HG03060 (cell line): ENCODE results near the gene NINJ1.
"Not testable (repeated sequence)": the region's sequence is repeated elsewhere in the genome, so short reads cannot be mapped to it uniquely, and the experiment has no call there.

Experiments
- ATAC-seq: cut with Tn5 transposase; IDR thresholded peaks from one replicate; pipeline ENCODE4 v1.9.1; 2021; ENCODE audit warnings: low read depth, moderate number of reproducible peaks; ENCODE audit not compliant: unreplicated experiment

NINJ1 gene

DNA sequence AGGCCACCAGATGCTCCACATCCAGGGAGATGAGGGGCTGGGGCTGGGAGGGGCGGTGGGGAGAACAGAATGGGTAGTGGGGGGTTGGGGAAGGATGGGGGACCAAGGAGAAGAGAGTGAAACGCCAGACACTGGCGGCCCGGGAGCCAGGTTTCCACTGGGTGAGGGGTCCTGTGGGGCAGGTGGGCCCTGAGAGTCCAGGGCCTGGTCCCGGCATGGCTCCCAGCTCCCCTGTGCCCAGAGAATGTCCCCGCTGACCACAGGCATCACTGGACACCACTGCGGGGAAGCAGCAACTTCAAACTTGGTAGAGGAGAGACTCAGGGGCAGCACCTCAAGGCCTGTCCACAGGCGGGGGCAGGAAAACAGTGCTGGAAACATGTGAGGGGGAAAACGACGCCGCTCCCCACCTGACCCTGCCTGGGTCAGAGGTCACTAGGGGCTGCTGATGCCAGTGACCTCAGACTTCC, 13.2 kb downstream of the NINJ1 start:
- no peak for ATAC-seq

DNA sequence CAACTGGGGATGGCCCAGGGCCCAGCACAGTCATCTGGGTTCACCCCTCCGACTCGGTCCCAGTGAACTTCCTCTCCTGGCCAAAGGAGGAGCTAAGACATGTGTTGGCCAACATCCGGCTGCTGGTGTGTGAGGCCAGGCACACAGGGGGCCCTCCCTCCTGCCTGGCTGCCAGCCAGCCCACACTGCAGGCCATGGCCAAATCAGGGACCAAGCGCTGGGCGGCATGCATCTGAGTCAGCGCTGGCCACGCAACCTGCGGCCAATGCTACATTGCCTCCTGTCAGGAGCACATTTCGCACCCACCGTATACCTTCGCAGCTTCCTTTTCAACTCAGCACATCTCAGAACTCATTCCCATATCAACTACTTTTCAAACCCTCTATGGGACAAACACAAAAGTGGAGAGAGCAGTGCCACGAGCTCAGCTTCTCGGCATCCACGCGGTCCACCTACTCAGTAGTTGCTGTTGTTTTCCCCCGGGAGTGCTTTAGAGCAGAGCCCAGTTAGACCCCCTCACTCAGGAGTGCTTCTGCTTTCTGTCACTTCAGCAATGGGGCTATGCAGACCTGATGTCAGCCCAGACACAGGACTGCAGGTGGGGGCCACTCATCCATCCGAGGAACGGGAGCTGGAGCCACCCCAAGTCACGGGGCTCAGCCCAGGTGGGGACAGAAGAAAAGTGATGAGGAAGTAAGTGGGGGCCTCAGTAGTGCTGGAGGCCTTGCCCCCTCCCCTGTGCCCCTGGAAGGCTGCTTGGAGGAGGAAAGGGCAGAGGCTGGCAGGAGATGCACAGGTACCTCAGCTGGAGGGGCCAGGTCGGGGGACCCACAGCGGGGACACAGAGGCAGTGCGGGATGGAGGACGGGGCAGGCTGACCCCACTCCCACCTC, 13.9 kb downstream of the NINJ1 start:
- no peak for ATAC-seq

DNA sequence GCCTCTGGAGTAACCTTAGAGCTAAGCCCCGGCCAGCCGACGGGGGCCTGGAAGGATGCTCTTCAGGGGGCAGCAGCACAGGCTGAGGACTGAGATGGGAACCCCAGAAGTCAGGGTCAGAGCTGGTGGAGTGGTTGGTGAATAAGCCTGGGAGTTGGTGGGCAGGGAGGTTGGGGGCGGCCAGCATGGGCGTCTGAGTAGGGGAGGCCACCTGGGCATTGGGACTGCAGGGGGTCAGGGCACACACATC, 14.4 kb downstream of the NINJ1 start:
- no peak for ATAC-seq

DNA sequence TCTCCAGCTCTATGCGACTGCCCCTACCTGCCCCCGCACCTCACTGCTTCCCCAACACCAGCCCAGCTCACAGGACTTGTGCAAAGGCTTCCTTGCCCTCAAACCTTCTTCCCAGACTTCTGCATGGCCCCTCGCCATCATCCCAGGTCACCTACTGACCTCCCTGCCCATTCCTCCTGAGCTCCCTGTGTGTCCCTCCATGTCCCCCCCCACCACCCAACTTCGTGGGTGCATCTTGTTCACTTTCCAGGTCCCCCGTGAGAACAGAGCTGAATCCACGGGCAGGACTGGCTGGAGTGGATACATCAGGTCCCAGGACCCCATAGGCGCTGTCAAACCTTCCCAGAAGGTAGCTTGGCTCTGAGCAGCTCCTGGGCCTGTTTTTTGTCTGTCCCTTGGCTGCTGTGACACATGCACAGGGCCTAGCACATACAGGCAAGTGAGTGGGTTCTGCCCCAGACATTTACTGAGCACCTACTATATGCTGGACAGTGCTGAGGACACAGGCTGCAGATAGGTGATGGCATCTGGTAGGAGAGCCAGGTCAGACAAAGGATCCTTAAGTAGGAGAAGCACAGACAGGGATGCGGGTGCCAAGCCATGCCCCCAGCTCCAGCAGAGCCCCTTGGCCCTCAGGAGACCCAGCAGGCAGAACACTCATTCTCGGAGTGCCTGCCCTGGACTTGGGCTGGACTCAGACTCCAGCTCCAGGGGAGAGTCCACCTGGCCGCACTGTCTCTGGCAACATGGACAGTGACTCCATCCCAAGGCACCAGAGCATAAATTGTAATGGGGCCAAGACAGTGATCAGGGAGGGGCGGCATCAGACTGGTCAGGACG, 15.0 kb downstream of the NINJ1 start:
- ATAC-seq: no peak

DNA sequence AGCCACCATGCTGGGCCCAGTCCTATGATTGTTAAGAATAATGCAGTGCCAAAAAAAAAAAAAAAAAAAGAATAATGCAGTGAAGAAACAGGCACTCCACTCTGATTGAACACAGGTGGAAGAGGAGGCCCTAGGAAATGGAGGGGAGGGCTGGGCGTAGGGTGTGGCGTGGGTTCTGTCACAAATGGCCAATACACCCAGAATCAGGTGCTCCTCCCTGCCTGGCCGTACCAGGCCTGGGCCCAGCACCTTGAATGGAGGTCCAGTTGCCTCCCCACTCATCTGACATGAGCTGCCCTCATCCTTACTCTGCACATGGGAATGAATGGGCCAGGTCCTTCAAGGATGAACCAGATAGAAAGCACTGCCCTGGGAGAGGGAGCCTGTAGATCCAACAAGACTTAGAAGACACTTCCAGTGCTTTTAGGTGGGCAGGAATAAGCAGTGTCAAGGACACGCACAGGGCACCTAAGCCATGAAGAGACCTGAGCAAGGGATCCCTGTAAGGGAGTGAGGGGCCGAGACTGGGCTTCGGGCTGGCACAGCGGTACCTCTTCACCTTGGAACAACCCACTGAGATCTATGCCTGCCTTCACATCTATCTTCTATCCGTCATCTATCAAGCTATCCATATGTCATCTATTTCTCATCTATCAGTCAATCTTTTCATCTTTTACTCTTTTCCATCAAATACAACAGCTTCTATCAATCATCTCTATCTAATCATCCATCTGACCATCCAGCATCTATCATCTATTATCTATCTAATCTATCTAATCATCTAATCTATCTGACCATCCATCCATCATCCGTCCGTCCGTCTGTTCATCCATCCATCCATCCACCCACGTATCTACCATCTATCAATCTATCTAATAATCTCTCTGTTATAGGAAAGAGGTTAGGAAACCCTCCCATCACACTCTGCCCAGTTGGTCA, 15.9 kb downstream of the NINJ1 start:
- no peak for ATAC-seq

DNA sequence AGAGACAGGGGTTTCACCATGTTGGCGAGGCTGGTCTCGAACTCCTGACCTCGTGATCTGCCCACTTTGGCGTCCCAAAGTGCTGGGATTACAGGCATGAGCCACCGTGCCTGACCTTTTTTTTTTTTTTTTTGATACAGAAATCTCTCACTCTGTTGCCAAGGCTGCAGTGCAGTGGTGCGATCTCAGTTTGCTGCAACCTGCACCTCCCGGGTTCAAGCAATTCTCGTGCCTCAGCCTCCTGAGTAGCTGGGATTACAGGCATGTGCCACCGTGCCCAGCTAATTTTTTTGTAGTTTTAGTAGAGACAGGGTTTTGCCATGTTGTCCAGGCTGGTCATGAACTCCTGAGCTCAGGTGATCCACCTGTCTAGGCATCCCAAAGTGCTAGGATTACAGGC, 16.5 kb downstream of the NINJ1 start:
- not testable (repeated sequence) for ATAC-seq

DNA sequence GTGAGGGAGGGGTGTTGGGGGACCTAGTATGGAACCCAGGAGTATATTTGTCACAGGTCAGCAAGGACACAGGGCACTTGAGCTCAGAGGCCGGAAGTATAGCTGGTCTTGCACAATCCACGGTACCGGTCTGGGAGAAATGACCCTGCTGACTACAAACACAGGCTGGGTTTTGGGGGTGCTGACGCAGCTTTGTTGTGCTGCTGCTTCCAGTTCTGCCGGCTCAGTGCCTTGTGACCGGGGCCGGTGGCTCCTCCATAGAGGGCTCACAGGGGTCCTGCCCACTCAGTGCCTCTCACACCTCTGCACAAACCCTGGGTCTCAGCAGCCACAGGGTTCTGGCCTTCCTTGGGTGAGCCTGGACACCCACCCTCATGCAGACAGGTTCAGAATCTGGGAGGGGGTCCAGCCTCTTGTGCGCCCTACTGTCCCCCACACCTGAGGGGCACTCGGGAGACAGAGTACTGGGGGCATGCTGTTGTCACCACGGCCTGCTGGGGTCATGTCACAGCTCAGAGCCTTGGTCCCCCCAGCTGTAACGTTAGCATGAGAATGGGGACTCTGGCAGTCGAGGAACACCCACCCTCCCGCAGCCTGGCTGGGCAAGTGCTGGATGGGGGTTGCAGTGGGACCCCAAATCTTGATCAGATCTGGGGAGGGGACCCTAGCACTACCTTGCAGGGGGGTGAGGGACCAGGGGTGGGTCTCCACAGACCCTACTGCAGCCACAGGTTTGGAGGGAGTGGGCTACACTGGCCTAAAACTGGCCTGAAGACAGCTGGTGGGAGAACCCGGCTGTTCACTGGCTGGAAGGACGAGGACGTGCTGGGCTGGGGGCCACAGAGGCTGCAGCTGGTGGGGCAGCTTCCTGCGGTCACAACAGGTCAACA, 17.7 kb downstream of the NINJ1 start:
- no peak for ATAC-seq

DNA sequence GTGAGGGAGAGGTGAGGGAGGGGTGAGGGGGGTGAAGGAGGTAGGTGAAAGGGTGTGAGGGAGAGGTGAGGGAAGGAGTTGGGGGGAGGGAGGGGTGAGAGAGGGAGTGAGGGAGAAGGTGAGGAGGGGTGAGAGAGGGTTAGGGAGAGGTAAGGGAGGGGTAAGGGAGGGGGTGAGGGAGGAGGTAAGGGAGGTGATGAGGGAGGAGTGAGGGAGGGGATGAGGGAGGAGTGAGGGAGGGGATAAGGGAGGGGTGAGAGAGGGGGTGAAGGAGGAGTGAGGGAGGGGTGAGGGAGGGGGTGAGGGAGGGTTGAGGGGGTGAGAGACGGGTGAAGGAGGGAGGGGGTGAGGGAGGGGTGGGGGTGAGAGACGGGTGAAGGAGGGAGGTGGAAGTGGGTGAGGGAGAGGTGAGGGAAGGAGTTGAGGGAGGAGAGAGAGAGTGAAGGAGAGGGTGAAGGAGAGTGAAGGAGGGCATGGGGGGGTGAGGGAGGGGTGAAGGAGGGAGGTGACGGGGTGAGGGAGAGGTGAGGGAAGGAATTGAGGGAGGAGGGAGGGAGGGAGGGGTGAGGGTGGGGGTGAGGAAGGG, 18.5 kb downstream of the NINJ1 start:
- no peak for ATAC-seq

DNA sequence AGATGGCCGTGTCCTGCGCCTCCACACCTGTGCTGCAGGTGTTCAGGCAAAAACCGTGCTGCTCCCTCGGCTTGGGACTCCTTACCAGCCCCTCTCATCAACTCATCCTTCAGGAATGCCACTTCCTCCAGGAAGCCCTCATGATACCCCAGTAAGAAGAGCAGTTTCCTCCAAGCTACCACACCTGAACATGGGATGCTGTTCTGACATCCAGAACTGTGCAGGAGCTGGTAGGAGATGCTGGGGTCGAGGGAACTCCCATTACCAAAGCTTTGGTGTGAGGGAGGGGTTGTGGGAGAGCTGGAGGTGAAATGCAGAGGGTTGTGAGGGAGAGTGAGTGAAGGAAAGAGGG, 19.1 kb downstream of the NINJ1 start:
- ATAC-seq: no peak

DNA sequence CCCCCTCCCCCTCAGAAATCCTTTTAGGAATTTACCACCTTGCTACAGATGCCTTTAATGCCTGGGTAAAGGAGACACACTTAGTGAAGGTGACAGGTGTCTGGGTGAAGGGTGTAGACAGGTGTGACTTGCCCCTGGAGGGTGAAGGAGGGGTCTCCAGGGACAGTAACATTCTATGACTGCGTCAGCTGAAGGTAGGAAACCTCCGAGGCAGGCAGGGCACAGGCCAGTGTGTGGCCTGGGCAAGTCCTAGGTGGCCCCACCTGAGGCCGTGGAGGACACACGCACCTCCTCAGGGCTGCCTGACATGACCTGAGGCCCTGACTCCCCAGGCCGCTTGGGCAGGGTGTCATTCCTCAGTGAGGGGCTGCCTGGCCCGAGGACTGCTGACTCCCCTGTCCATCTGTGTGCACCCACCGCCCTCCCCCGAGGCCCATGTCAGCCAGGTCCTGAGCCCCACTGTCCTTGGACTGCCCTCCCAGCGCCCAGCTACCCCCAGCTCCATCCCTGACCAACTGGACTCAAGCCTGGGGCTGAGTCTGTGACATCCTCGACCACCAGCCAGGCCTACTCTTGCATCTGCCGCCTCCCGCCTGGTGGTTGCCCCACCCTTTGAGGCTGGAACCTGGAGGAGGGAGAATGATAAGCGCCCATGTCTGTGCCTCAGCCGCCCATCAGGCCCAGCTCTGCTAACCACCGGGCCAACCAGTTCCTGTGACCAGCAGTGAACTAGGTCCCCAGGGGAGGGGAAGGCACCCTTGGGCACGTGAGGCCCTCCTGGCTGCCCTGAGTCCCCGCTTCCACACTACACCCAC, 19.7 kb downstream of the NINJ1 start:
- ATAC-seq: no peak

DNA sequence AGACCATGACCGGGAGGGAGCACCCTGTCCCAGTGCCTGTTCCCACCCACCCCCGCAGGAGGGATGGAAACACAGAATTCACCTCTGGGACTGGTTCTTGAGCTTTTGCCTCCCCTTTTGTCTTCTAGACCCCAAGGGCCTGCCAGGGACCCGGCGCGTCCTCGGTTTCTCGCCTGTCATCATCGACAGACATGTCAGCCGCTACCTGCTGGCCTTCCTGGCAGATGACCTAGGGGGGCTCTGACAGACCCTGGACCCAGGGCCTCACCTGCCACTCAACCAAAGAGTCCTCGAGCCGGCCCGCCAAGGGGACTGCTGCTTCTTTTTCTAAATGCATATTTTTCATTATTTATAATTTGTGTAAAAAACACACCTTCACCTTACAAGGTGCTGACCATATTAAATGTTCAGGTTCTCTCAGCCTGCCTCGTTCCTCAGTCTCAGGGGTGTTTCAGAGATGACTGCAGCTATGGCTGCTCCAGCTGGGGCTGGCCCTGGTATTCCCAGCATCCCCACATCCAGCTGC, 21.1 kb downstream of the NINJ1 start:
- ATAC-seq: no peak

DNA sequence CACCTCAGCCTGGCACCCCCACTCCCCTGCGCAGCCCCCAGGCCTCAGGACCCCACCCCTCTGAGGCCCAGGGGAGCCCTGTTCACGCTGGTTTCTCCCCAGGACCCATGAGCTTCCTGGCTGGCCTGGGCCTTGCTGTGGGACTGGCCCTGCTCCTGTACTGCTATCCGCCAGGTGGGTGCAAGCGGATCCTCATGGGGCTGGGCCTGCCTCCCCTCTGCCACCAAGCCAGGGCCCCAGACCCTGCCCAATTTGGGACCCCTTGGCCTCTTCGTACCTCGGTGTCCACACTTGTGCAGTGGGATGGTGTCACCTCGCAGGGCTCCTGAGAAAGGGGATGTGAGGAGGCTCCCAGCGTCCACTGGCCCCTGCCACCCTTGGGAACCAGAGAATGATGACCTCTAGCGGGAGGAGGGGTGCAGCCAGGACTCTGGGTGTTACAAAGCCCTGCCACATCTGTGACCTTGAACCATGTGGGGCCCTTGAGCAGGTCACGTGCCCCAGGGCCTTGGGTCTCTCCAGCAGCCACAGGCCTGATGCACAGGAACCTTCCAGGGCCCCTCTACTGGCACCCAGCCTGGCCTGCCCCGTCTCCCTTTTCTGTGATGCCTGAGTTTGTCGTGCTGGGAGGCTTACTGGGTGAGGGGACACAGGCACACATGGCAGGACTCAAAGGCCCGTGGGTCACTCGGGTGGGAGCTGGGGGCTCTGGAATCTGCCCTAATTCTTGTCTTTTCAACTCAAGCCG, 21.8 kb downstream of the NINJ1 start:
- no peak for ATAC-seq

DNA sequence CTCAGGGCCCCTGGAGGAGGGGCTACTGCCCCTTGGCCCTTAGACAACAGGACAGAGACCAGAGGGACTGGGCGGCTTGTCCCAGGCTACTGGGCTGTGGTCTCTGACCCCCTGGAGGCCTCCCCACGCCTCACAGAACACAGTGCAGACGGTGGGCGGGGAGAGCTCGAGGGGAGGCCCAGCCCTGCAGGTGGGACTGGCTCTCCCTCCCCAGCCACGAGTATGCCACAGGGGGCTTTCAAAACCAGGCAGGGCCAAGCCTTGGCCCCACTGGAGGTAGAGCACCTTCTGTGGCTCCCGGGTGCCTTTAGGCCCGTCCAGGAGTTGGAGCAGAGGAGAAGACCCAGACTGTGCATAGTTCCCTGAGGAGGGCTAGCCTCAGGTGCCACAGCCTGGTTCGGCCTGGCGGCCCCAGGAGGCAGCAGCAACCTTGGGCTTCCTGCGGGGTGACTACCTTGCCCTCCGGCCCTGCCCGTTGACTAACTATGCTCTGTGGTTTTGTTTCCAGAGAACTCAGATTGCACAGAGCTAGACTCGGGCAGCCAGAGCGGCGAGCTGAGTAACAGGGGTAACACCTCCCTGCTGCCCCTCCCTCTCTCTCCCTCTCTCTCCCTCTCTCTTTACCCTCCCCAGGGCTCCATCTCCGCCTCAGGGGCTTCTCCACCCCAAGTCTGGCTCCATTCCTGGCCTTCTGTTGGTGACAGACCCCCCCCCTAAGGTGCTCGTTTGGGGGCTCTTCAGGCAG, 22.5 kb downstream of the NINJ1 start:
- ATAC-seq: no peak

DNA sequence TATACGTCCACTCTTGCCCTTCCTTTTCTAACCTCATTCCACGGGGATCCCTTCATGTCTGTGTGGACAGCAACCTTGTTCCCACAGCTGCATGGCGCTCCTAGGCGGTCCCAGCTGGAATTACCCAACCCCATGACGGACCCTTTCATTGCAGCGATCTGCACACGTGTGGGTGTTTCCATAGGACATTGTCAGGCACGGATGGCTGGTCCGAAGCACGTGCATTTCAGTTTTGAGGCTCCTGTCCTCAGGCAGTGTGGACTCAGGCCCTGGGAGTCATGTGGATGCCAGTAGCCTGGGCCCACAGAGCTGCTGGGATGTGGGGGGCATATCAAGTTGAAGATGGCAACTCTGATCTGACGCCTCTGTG, 23.1 kb downstream of the NINJ1 start:
- no peak for ATAC-seq

DNA sequence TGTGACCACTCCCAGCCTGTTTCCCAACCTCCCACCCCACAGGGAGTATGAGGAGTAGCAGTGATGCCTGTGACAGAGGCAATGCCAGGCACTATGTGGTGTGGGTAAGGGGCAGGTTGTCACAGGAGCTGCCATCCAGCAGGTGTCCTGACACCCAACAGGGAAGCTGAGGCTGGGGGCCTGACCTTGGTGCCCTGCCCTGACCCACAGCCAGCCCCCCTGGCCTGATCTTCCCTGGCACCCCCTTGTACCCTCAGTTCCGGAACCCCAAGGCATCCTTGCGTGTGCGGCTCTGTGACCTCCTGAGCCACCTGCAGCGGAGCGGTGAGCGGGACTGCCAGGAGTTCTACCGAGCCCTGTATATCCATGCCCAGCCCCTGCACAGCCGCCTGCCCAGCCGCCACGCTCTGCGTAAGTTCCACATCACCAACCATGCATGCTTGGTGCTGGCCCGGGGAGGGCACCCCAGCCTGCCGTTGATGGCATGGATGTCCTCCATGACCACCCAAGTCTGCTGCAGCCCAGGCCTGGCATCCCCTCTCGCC, 23.7 kb downstream of the NINJ1 start:
- ATAC-seq: no peak

DNA sequence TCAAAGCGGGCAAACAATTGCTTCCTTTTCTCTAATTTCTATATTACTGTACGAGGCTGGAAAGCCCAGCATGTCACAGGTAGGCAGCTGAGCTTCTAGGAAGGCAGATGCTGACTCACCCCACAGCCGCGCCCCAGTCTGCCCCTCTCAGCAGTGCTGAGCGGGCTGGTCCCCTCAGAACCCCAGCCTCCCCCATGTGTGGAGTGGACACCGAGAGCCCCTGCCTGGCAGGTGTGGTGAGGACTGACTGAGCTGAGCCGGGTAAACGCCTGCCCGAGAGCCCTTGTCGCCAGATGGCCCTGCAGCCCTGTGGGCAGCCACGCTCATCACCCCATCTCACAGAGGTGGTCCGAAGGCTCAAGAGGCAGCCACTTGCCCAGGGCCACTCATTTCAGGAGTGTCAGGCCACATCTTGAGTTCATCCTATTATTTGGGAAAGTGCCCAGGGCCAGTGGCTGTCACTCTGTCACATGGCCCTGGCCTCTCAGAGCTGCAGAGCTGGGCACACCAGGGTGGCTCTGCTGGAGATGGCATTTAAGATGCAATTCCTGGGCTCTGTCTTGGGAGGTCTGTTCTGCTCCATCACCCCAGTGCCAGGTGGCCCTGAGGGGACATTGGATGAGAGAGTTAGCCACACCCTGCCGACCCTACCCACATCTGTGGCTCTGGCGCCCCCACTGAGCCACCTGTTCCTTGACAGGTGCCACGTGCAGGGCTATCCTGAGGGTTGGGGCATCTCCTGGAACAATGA, 25.6 kb downstream of the NINJ1 start:
- peak; percentile 42 for ATAC-seq
